A549 (cell line): ENCODE measurements around the gene SLC6A17.

Experiments used
- BHLHE40 ChIP-seq: IDR thresholded peaks from 2 replicates; pipeline ENCODE4 v1.6.1; 2012; ENCODE audit warnings: low read depth, low read length, inconsistent platforms
- EP300 ChIP-seq, 2 experiments: fragments of >200 bp; sonication (Bioruptor Twin); formaldehyde crosslinking; IDR thresholded peaks; 2 replicates in 1 of 2; 3 replicates in 1 of 2; pipeline ENCODE4 v1.6.1; 2016 to 2017
- GATA3 ChIP-seq: IDR thresholded peaks from 2 replicates; pipeline ENCODE4 v1.6.1; 2012; ENCODE audit warnings: borderline replicate concordance
- JUN ChIP-seq, 2 experiments: fragments of >200 bp; sonication (Bioruptor Twin); formaldehyde crosslinking; IDR thresholded peaks; 2 replicates in 1 of 2; 3 replicates in 1 of 2; pipeline ENCODE4 v1.6.1; 2016 to 2017
- KDM5A ChIP-seq: fragments of 200-600 bp; sonication (generic); IDR thresholded peaks from 2 replicates; pipeline ENCODE4 v1.6.1; 2016; ENCODE audit warnings: antibody characterized with exemption, mild to moderate bottlenecking
- MAX ChIP-seq: IDR thresholded peaks from 2 replicates; pipeline ENCODE4 v1.6.1; 2012
- NFE2L2 ChIP-seq: fragments of 150-350 bp; conservative IDR thresholded peaks from 2 replicates; pipeline ENCODE4 v1.6.1; 2014; ENCODE audit warnings: low read length
- PBX3 ChIP-seq: IDR thresholded peaks from 2 replicates; pipeline ENCODE4 v1.6.1; 2012
- POLR2A ChIP-seq: IDR thresholded peaks from 2 replicates; pipeline ENCODE4 v1.6.1; 2012; ENCODE audit warnings: mild to moderate bottlenecking, low read length
- RAD21 ChIP-seq, 2 experiments: fragments of >200 bp in 1 of 2; sonication (Bioruptor Twin) in 1 of 2; formaldehyde crosslinking in 1 of 2; IDR thresholded peaks in 1 of 2; conservative IDR thresholded peaks in 1 of 2; 2 replicates in 1 of 2; 3 replicates in 1 of 2; pipeline ENCODE4 v1.6.1; 2012 to 2018; ENCODE audit warnings: inconsistent platforms in 1 of 2
- RCOR1 ChIP-seq: fragments of 150-350 bp; IDR thresholded peaks from 2 replicates; pipeline ENCODE4 v1.6.1; 2014; ENCODE audit warnings: antibody characterized with exemption, low read length, low read depth
- ZSCAN20 ChIP-seq: fragments of 250-450 bp; sonication (Bioruptor Pico); IDR thresholded peaks from 2 replicates; pipeline ENCODE4 v1.8.0; 2022; ENCODE audit warnings: mild to moderate bottlenecking, moderate library complexity
- TF ChIP-seq, protein P1 (sequence below): fragments of >200 bp; sonication (Bioruptor Twin); formaldehyde crosslinking; IDR thresholded peaks from 3 replicates; pipeline ENCODE4 v1.5.1; 2016

GRCh38 chr1:110205156-110205555 lies 54.9 kb downstream of the SLC6A17 start:
- TF ChIP-seq KDM5A (no peak), EP300 (IDR thresholded peaks at IDR 0.05) (no peak), PBX3 (no peak), ZSCAN20 (CRISPR knock-in tag) (no peak), MAX (no peak), JUN (IDR thresholded peaks at IDR 0.05) (no peak), RAD21 (conservative IDR thresholded peaks at IDR 0.05 in 1 of 2, IDR thresholded peaks at IDR 0.05 in 1 of 2) (no peak), BHLHE40 (no peak), POLR2A (no peak), RCOR1 (no peak), GATA3 (no peak), NFE2L2 (no peak)
- TF ChIP-seq, protein P1, sequence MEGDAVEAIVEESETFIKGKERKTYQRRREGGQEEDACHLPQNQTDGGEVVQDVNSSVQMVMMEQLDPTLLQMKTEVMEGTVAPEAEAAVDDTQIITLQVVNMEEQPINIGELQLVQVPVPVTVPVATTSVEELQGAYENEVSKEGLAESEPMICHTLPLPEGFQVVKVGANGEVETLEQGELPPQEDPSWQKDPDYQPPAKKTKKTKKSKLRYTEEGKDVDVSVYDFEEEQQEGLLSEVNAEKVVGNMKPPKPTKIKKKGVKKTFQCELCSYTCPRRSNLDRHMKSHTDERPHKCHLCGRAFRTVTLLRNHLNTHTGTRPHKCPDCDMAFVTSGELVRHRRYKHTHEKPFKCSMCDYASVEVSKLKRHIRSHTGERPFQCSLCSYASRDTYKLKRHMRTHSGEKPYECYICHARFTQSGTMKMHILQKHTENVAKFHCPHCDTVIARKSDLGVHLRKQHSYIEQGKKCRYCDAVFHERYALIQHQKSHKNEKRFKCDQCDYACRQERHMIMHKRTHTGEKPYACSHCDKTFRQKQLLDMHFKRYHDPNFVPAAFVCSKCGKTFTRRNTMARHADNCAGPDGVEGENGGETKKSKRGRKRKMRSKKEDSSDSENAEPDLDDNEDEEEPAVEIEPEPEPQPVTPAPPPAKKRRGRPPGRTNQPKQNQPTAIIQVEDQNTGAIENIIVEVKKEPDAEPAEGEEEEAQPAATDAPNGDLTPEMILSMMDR, result no peak
